ENCODE results near the gene MAP2K5. TPM values are rescaled to one million over a fixed set of nuclear protein-coding genes. Genes with fewer than 3 reads are reported as not detected.
"Not testable (repeated sequence)": the region's sequence is repeated elsewhere in the genome, so short reads cannot be mapped to it uniquely, and the experiment has no call there.

MAP2K5 gene
- total RNA-seq, 2 donors from 2014 or later: 7.4 to 10.2 TPM

GRCh38 chr15:67613211-67613610, 70.7 kb downstream of the MAP2K5 start:
- ATAC-seq (ENCODE audit: insufficient number of reproducible peaks, low FRiP score, low read depth): no peak

GRCh38 chr15:67613708-67614107, 71.2 kb downstream of the MAP2K5 start:
- no peak overlapping the region for H3K27ac ChIP-seq
- DNase-seq (ENCODE audit: low spot score): no peak

More at GRCh38 chr15:67613211-67613610, 70.7 kb downstream of the MAP2K5 start:
- Histone ChIP-seq H3K36me3 (no peaks in the 10 kb centered on the region), H3K27ac (no peak overlapping the region), H3K4me1 (ENCODE audit: control insufficient read depth in 1 of 2, low read depth in 2 of 2) (no peaks in the 10 kb centered on the region), H3K27me3 (replicated peaks; ENCODE audit: insufficient read depth) (no peaks in the 10 kb centered on the region), H3K9me3 (no peaks in the 10 kb centered on the region), H3K4me3 (no peak overlapping the region)
- no peak for TF ChIP-seq CTCF (IDR thresholded peaks at IDR 0.05)
- no peak for DNase-seq (ENCODE audit: low spot score)

GRCh38 chr15:67615131-67615534, 72.6 kb downstream of the MAP2K5 start:
- not testable (repeated sequence) for H3K4me1 ChIP-seq (ENCODE audit: control insufficient read depth in 1 of 2, low read depth in 2 of 2); H3K4me3 ChIP-seq; H3K27me3 ChIP-seq (replicated peaks; ENCODE audit: insufficient read depth); H3K36me3 ChIP-seq; ATAC-seq (ENCODE audit: insufficient number of reproducible peaks, low FRiP score, low read depth); H3K9me3 ChIP-seq; H3K27ac ChIP-seq; DNase-seq (ENCODE audit: low spot score)

More at GRCh38 chr15:67613708-67614107, 71.2 kb downstream of the MAP2K5 start:
- Histone ChIP-seq H3K4me3 (no peak overlapping the region), H3K9me3 (no peaks in the 10 kb centered on the region), H3K4me1 (ENCODE audit: control insufficient read depth in 1 of 2, low read depth in 2 of 2) (no peaks in the 10 kb centered on the region), H3K27me3 (replicated peaks; ENCODE audit: insufficient read depth) (no peaks in the 10 kb centered on the region), H3K36me3 (no peaks in the 10 kb centered on the region)
- no peak for TF ChIP-seq CTCF (IDR thresholded peaks at IDR 0.05)
- no peak for ATAC-seq (ENCODE audit: insufficient number of reproducible peaks, low FRiP score, low read depth)

DNA sequence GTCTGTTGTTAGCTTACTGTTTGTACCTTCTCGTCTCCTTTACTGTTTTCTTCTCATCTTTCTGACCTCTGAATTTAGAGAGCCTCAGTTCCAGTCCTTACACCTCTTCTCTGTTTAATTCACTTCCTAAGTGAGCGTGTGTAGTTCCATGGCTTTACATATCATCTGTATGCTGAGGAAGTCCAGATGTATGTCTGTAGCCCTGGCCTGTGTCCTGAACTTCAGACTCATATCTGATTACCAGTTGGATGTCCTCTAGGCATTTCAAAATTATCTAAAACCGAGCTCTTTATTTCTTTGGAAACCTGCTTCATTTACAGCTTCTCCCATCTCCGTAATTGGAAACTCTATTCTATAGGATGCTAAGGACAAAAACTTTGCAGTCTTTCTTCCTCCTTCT, 75.8 kb downstream of the MAP2K5 start:
- no peak overlapping the region for H3K4me3 ChIP-seq
- no peak for TF ChIP-seq CTCF (IDR thresholded peaks at IDR 0.05)
- ATAC-seq (ENCODE audit: insufficient number of reproducible peaks, low FRiP score, low read depth): no peak

GRCh38 chr15:67622110-67622509, 79.6 kb downstream of the MAP2K5 start:
- no peak for TF ChIP-seq CTCF (IDR thresholded peaks at IDR 0.05)
- H3K9me3 ChIP-seq: no peaks in the 10 kb centered on the region
- ATAC-seq (ENCODE audit: insufficient number of reproducible peaks, low FRiP score, low read depth) (no peak), DNase-seq (ENCODE audit: low spot score) (no peak)
- H3K27ac ChIP-seq: no peak overlapping the region
- no peaks in the 10 kb centered on the region for H3K36me3 ChIP-seq
- no peak overlapping the region for H3K4me3 ChIP-seq
- H3K27me3 ChIP-seq (replicated peaks; ENCODE audit: insufficient read depth): no peaks in the 10 kb centered on the region
- no peaks in the 10 kb centered on the region for H3K4me1 ChIP-seq (ENCODE audit: control insufficient read depth in 1 of 2, low read depth in 2 of 2)

More for the DNA sequence above, 75.8 kb downstream of the MAP2K5 start:
- Histone ChIP-seq H3K9me3 (no peaks in the 10 kb centered on the region), H3K4me1 (ENCODE audit: control insufficient read depth in 1 of 2, low read depth in 2 of 2) (no peaks in the 10 kb centered on the region), H3K27me3 (replicated peaks; ENCODE audit: insufficient read depth) (no peaks in the 10 kb centered on the region), H3K27ac (no peak overlapping the region), H3K36me3 (no peaks in the 10 kb centered on the region)
- no peak for DNase-seq (ENCODE audit: low spot score)

GRCh38 chr15:67632261-67632660, 89.8 kb downstream of the MAP2K5 start:
- Histone ChIP-seq H3K27me3 (replicated peaks; ENCODE audit: insufficient read depth) (no peaks in the 10 kb centered on the region), H3K9me3 (no peaks in the 10 kb centered on the region), H3K4me3 (no peak overlapping the region), H3K27ac (no peak overlapping the region), H3K36me3 (no peaks in the 10 kb centered on the region), H3K4me1 (ENCODE audit: control insufficient read depth in 1 of 2, low read depth in 2 of 2) (no peaks in the 10 kb centered on the region)
- no peak for ATAC-seq (ENCODE audit: insufficient number of reproducible peaks, low FRiP score, low read depth)
- DNase-seq (ENCODE audit: low spot score): no peak
- no peak for TF ChIP-seq CTCF (IDR thresholded peaks at IDR 0.05)

GRCh38 chr15:67635950-67636349, 93.4 kb downstream of the MAP2K5 start:
- H3K4me3 ChIP-seq; ATAC-seq (ENCODE audit: insufficient number of reproducible peaks, low FRiP score, low read depth); H3K4me1 ChIP-seq (ENCODE audit: control insufficient read depth in 1 of 2, low read depth in 2 of 2); H3K9me3 ChIP-seq; DNase-seq (ENCODE audit: low spot score); H3K27ac ChIP-seq; H3K36me3 ChIP-seq; H3K27me3 ChIP-seq (replicated peaks; ENCODE audit: insufficient read depth): not testable (repeated sequence)
